GM23338 (cell line): ENCODE data around the gene ODAPH.
"Not testable (repeated sequence)": the region's sequence is repeated elsewhere in the genome, so short reads cannot be mapped to it uniquely, and the experiment has no call there.

Experiments used
- CTCF ChIP-seq, 2 experiments: fragments of 200-600 bp in 1 of 2; sonication (generic) in 1 of 2; conservative IDR thresholded peaks; 2 replicates each; pipeline versions ENCODE4 v1.5.1 to v1.6.1; 2016 to 2017; ENCODE audit warnings: antibody characterized with exemption in 2 of 2, low read depth in 2 of 2, mild to moderate bottlenecking in 2 of 2, moderate library complexity in 1 of 2
- EZH2 ChIP-seq: fragments of 200-600 bp; sonication (generic); IDR thresholded peaks from one replicate; pipeline ENCODE4 v1.8.0; 2017; ENCODE audit warnings: antibody characterized with exemption, mild to moderate bottlenecking, low read depth; ENCODE audit not compliant: unreplicated experiment
- EZH2phosphoT487 ChIP-seq: fragments of 200-600 bp; sonication (generic); IDR thresholded peaks from one replicate; pipeline ENCODE4 v1.8.1; 2018; ENCODE audit warnings: antibody characterized with exemption; ENCODE audit not compliant: unreplicated experiment
- JUNB ChIP-seq: IDR thresholded peaks from one replicate; pipeline ENCODE4 v1.6.1; 2016; ENCODE audit warnings: antibody characterized with exemption; ENCODE audit not compliant: unreplicated experiment
- NANOG ChIP-seq: IDR thresholded peaks from 2 replicates; pipeline ENCODE4 v1.6.1; 2016; ENCODE audit warnings: antibody characterized with exemption, borderline replicate concordance
- POLR2AphosphoS5 ChIP-seq: IDR thresholded peaks from 2 replicates; pipeline ENCODE4 v1.6.1; 2016; ENCODE audit warnings: antibody characterized with exemption, low read depth
- REST ChIP-seq: IDR thresholded peaks from one replicate; pipeline ENCODE4 v1.6.1; 2018; ENCODE audit warnings: antibody characterized with exemption; ENCODE audit not compliant: unreplicated experiment
- ZNF331 ChIP-seq: fragments of 250-450 bp; sonication (Bioruptor Pico); IDR thresholded peaks from 2 replicates; pipeline ENCODE4 v1.5.0; 2020; ENCODE audit warnings: low read depth, mild to moderate bottlenecking, moderate library complexity
- TF ChIP-seq, protein P1 (sequence below): fragments of 250-450 bp; sonication (Bioruptor Pico); IDR thresholded peaks from 2 replicates; pipeline ENCODE4 v1.5.0; 2020; ENCODE audit warnings: mild to moderate bottlenecking, moderate library complexity

GRCh38 chr4:75537308-75537707 is 18.6 kb upstream of the ODAPH start:
- not testable (repeated sequence) for TF ChIP-seq CTCF (conservative IDR thresholded peaks at IDR 0.05; ENCODE audit: low read depth in 2 of 2); REST; ZNF331; POLR2AphosphoS5; EZH2; JUNB; NANOG; EZH2phosphoT487
- TF ChIP-seq, protein P1, sequence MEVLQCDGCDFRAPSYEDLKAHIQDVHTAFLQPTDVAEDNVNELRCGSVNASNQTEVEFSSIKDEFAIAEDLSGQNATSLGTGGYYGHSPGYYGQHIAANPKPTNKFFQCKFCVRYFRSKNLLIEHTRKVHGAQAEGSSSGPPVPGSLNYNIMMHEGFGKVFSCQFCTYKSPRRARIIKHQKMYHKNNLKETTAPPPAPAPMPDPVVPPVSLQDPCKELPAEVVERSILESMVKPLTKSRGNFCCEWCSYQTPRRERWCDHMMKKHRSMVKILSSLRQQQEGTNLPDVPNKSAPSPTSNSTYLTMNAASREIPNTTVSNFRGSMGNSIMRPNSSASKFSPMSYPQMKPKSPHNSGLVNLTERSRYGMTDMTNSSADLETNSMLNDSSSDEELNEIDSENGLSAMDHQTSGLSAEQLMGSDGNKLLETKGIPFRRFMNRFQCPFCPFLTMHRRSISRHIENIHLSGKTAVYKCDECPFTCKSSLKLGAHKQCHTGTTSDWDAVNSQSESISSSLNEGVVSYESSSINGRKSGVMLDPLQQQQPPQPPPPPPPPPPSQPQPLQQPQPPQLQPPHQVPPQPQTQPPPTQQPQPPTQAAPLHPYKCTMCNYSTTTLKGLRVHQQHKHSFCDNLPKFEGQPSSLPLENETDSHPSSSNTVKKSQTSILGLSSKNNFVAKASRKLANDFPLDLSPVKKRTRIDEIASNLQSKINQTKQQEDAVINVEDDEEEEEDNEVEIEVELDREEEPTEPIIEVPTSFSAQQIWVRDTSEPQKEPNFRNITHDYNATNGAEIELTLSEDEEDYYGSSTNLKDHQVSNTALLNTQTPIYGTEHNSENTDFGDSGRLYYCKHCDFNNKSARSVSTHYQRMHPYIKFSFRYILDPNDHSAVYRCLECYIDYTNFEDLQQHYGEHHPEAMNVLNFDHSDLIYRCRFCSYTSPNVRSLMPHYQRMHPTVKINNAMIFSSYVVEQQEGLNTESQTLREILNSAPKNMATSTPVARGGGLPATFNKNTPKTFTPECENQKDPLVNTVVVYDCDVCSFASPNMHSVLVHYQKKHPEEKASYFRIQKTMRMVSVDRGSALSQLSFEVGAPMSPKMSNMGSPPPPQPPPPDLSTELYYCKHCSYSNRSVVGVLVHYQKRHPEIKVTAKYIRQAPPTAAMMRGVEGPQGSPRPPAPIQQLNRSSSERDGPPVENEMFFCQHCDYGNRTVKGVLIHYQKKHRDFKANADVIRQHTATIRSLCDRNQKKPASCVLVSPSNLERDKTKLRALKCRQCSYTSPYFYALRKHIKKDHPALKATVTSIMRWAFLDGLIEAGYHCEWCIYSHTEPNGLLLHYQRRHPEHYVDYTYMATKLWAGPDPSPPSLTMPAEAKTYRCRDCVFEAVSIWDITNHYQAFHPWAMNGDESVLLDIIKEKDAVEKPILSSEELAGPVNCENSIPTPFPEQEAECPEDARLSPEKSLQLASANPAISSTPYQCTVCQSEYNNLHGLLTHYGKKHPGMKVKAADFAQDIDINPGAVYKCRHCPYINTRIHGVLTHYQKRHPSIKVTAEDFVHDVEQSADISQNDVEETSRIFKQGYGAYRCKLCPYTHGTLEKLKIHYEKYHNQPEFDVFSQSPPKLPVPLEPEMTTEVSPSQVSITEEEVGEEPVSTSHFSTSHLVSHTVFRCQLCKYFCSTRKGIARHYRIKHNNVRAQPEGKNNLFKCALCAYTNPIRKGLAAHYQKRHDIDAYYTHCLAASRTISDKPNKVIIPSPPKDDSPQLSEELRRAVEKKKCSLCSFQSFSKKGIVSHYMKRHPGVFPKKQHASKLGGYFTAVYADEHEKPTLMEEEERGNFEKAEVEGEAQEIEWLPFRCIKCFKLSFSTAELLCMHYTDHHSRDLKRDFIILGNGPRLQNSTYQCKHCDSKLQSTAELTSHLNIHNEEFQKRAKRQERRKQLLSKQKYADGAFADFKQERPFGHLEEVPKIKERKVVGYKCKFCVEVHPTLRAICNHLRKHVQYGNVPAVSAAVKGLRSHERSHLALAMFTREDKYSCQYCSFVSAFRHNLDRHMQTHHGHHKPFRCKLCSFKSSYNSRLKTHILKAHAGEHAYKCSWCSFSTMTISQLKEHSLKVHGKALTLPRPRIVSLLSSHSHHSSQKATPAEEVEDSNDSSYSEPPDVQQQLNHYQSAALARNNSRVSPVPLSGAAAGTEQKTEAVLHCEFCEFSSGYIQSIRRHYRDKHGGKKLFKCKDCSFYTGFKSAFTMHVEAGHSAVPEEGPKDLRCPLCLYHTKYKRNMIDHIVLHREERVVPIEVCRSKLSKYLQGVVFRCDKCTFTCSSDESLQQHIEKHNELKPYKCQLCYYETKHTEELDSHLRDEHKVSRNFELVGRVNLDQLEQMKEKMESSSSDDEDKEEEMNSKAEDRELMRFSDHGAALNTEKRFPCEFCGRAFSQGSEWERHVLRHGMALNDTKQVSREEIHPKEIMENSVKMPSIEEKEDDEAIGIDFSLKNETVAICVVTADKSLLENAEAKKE (CRISPR knock-in tag): not testable (repeated sequence)
